PC-9 (cell line): ENCODE results near the gene OGFOD1. TPM values are rescaled to one million over a fixed set of nuclear protein-coding genes. Genes with fewer than 3 reads are reported as not detected.

Source experiments
- BruUV-seq: library from RNA; stranded (reverse); fragments of 400-500 nt; replicated peaks from 2 replicates; lab custom pipeline; 2021; lab: Mats Ljungman, UMichigan
- CTCF ChIA-PET: fragments of 300-600 bp; sonication (Branson Sonifier 250); formaldehyde crosslinking; loops from one replicate; lab custom pipeline; 2022; ENCODE audit warnings: antibody characterized with exemption; lab: Charles Lee
- POLR2A ChIA-PET: fragments of 300-600 bp; sonication (Branson Sonifier 250); formaldehyde crosslinking; loops from one replicate; lab custom pipeline; 2022; ENCODE audit warnings: antibody characterized with exemption; ENCODE audit not compliant: unreplicated experiment; lab: Charles Lee
- DNase-seq, 2 experiments: peaks; one replicate each; pipeline versions ENCODE4 v3.0.0 to v3.0.0-alpha.2; 2015 to 2022; ENCODE audit warnings: mixed read lengths in 1 of 2
- H2AFZ ChIP-seq: fragments of 200-600 bp; sonication (generic); 2 replicates; pipeline ENCODE4 v1.8.1; 2017; ENCODE audit warnings: antibody characterized with exemption
- H3F3A ChIP-seq: fragments of 200-600 bp; sonication (generic); 2 replicates; pipeline ENCODE4 v1.8.1; 2017; ENCODE audit warnings: antibody characterized with exemption, mild to moderate bottlenecking, low read depth; ENCODE audit not compliant: insufficient read depth
- H3K27ac ChIP-seq: fragments of 200-600 bp; sonication (generic); 2 replicates; pipeline ENCODE4 v1.6.1; 2016; ENCODE audit warnings: mixed run types
- H3K27me3 ChIP-seq: fragments of 200-600 bp; sonication (generic); 2 replicates; pipeline ENCODE4 v1.6.1; 2016; ENCODE audit warnings: low read depth, mixed run types; ENCODE audit not compliant: insufficient read depth
- H3K36me3 ChIP-seq: fragments of 200-600 bp; sonication (generic); 2 replicates; pipeline ENCODE4 v1.6.1; 2016; ENCODE audit warnings: low read depth, mixed run types
- H3K4me1 ChIP-seq: fragments of 200-600 bp; sonication (generic); replicated peaks from 2 replicates; pipeline ENCODE4 v1.6.1; 2016; ENCODE audit warnings: mixed run types; ENCODE audit not compliant: insufficient read depth
- H3K4me2 ChIP-seq: fragments of 200-600 bp; sonication (generic); 2 replicates; pipeline ENCODE4 v1.6.1; 2017; ENCODE audit warnings: mixed run types
- H3K4me3 ChIP-seq: fragments of 200-600 bp; sonication (generic); 2 replicates; pipeline ENCODE4 v1.6.1; 2016; ENCODE audit warnings: mixed run types
- H3K79me2 ChIP-seq: fragments of 200-600 bp; sonication (generic); 2 replicates; pipeline ENCODE4 v1.6.1; 2017; ENCODE audit warnings: low read depth, mixed run types
- H3K9me2 ChIP-seq: fragments of 200-600 bp; sonication (generic); 2 replicates; pipeline ENCODE4 v1.8.1; 2017; ENCODE audit warnings: mild to moderate bottlenecking; ENCODE audit not compliant: insufficient read depth
- H3K9me3 ChIP-seq: fragments of 200-600 bp; sonication (generic); 2 replicates; pipeline ENCODE4 v1.8.1; 2016; ENCODE audit warnings: low read depth; ENCODE audit not compliant: insufficient read depth
- H4K20me1 ChIP-seq: fragments of 200-600 bp; sonication (generic); 2 replicates; pipeline ENCODE4 v1.8.1; 2017; ENCODE audit not compliant: insufficient read depth
- CTCF ChIP-seq: fragments of 200-600 bp; sonication (generic); conservative IDR thresholded peaks from 2 replicates; pipeline ENCODE4 v1.6.1; 2017; ENCODE audit warnings: mixed run types, antibody characterized with exemption, mild to moderate bottlenecking, moderate library complexity
- EZH2 ChIP-seq: fragments of 200-600 bp; sonication (generic); IDR thresholded peaks from 2 replicates; pipeline ENCODE4 v1.8.0; 2017; ENCODE audit warnings: antibody characterized with exemption, low read depth
- intact Hi-C: fragments of 100-400 bp; cut with micrococcal nuclease; formaldehyde crosslinking; loops from one replicate; pipeline ENCODE4 v1.10.0; 2022; ENCODE audit not compliant: unreplicated experiment
- total RNA-seq: library from RNA; stranded (reverse); gene quantifications from 2 replicates; pipeline ENCODE4 v1.2.3, GENCODE V29; 2021

OGFOD1 gene
- total RNA-seq, 1 experiment from 2014 or later = 30.0 TPM

GRCh38 chr16:56481468-56482122 lies 30.2 kb downstream of the OGFOD1 start:
- intact Hi-C loops = no loop called here
- no TSS peak for BruUV-seq
- no peak overlapping the region for H3K4me3 ChIP-seq
- peaks cover 20% of the 10 kb centered on the region; the same call in 1 of the 2 replicates for H3F3A ChIP-seq
- TF ChIP-seq EZH2 = no peak
- TF ChIP-seq CTCF = no peak
- no peak overlapping the region for H2AFZ ChIP-seq
- POLR2A ChIA-PET = interaction anchor here (0.5 kb wide), 1 partner anchor 313 kb away, joined by 5 read pairs; no protein-coding TSS in a partner anchor
- CTCF ChIA-PET = no interaction called here
- H4K20me1 ChIP-seq = no peaks in the 10 kb centered on the region
- peaks cover 28% of the 10 kb centered on the region for H3K36me3 ChIP-seq
- H3K9me2 ChIP-seq = no peaks in the 10 kb centered on the region
- H3K27ac ChIP-seq = no peak overlapping the region; the same call in 1 of the 2 replicates
- no peak overlapping the region for H3K4me2 ChIP-seq
- no peaks in the 10 kb centered on the region for H3K79me2 ChIP-seq
- no peaks in the 10 kb centered on the region for H3K27me3 ChIP-seq
- H3K9me3 ChIP-seq = 0 out of 2 replicates have a peak, but pooled peaks cover 3% of the 10 kb centered on the region
- DNase-seq = no peak
- peaks cover 9% of the 10 kb centered on the region for H3K4me1 ChIP-seq

GRCh38 chr16:56482683-56483236 lies 31.4 kb downstream of the OGFOD1 start:
- no peaks in the 10 kb centered on the region for H3K4me1 ChIP-seq
- no peaks in the 10 kb centered on the region for H4K20me1 ChIP-seq
- H3K27me3 ChIP-seq = no peaks in the 10 kb centered on the region
- H2AFZ ChIP-seq = no peak overlapping the region
- TF ChIP-seq EZH2 (no peak), CTCF (no peak)
- H3F3A ChIP-seq = peaks cover 12% of the 10 kb centered on the region; the same call in 1 of the 2 replicates
- no peak overlapping the region for H3K27ac ChIP-seq
- H3K4me3 ChIP-seq = no peak overlapping the region
- H3K36me3 ChIP-seq = 0 out of 2 replicates have a peak, but pooled peaks cover 17% of the 10 kb centered on the region
- intact Hi-C loops = no loop called here
- no peak overlapping the region for H3K4me2 ChIP-seq
- no peak for DNase-seq
- BruUV-seq = no TSS peak
- H3K79me2 ChIP-seq = no peaks in the 10 kb centered on the region
- H3K9me3 ChIP-seq = no peaks in the 10 kb centered on the region
- H3K9me2 ChIP-seq = no peaks in the 10 kb centered on the region
- POLR2A ChIA-PET = no interaction called here
- CTCF ChIA-PET = no interaction called here

GRCh38 chr16:56483394-56483793 lies 32.0 kb downstream of the OGFOD1 start:
- Histone ChIP-seq H3K9me2 (no peaks in the 10 kb centered on the region), H4K20me1 (no peaks in the 10 kb centered on the region)
- POLR2A ChIA-PET = no interaction called here

More at GRCh38 chr16:56483394-56483793, 32.0 kb downstream of the OGFOD1 start:
- CTCF ChIA-PET = no interaction called here
- H3K4me3 ChIP-seq = no peak overlapping the region
- H3K27ac ChIP-seq = no peak overlapping the region
- no TSS peak for BruUV-seq
- DNase-seq = no peak
- no peaks in the 10 kb centered on the region for H3K9me3 ChIP-seq
- no peaks in the 10 kb centered on the region for H3K79me2 ChIP-seq
- H3K4me1 ChIP-seq = no peaks in the 10 kb centered on the region
- H2AFZ ChIP-seq = no peak overlapping the region
- H3K27me3 ChIP-seq = no peaks in the 10 kb centered on the region
- intact Hi-C loops = no loop called here
- H3K4me2 ChIP-seq = no peak overlapping the region
- peaks cover 14% of the 10 kb centered on the region; the same call in 1 of the 2 replicates for H3F3A ChIP-seq
- TF ChIP-seq EZH2 (no peak), CTCF (no peak)
- H3K36me3 ChIP-seq = 0 out of 2 replicates have a peak, but pooled peaks cover 16% of the 10 kb centered on the region
